DND-41 (cell line): ENCODE results near the gene PRM3.

Source experiments
- CTCF ChIP-seq: IDR thresholded peaks from 2 replicates; pipeline ENCODE4 v1.5.1; 2012; ENCODE audit warnings: borderline replicate concordance, low read length, moderate library complexity, mild to moderate bottlenecking; ENCODE audit not compliant: poor library complexity, severe bottlenecking; ENCODE audit errors: extremely low read depth
- EZH2 ChIP-seq: IDR thresholded peaks from 3 replicates; pipeline ENCODE4 v1.6.1; 2012; ENCODE audit warnings: borderline replicate concordance, low read depth, mild to moderate bottlenecking, moderate library complexity, low read length, inconsistent platforms; ENCODE audit not compliant: severe bottlenecking

GRCh38 chr16:11308493-11309283, 35.3 kb upstream of the PRM3 start:
- TF ChIP-seq CTCF: no peak
- no peak for TF ChIP-seq EZH2
